ENCODE data around the gene COX4I1. TPM values are rescaled to one million over a fixed set of nuclear protein-coding genes. Genes with fewer than 3 reads are reported as not detected.
A peak's percentile ranks its signal among the peaks of the same experiment; 100 is the strongest.

The COX4I1 gene
- total RNA-seq, 2 experiments from 2014 or later, result 524 to 548 TPM

- Mint-ChIP-seq H3K27me3 (no peaks in the 10 kb centered on the region), H3K9me3 (no peaks in the 10 kb centered on the region), H3K4me1 (peaks cover 2% of the 10 kb centered on the region), H3K36me3 (peaks cover 24% of the 10 kb centered on the region), H3K4me3 (no peak overlapping the region), H3K27ac (no peak overlapping the region)
- no peak for DNase-seq
Observed at GRCh38 chr16:85781695-85782370, 17.7 kb upstream of the COX4I1 start.

- Mint-ChIP-seq H3K27me3 (no peaks in the 10 kb centered on the region), H3K36me3 (peaks cover 24% of the 10 kb centered on the region), H3K9me3 (no peaks in the 10 kb centered on the region), H3K4me1 (peaks cover 2% of the 10 kb centered on the region), H3K4me3 (no peak overlapping the region), H3K27ac (peak overlapping the region; percentile 13)
- no peak for DNase-seq
Observed at GRCh38 chr16:85782451-85782850, 17.0 kb upstream of the COX4I1 start.

DNA sequence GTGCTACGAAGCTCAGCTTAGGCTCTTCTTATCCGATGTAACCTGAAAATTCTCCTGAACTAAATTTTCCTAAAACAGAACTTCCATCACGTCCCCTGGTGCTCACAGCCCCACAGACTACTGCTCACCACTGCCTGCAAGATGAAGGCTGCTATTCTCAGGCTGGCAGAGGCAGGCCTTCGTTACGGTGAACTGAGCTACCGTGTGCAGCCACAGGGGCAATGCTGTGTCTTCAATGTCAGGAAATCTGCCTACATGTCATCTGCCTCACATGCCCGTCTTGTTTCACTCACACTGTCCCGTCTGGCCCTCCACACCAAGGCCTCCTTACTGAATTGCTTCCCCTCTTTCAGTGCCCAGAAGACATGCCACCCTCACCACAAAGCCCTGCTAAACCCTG lies 16.1 kb upstream of the COX4I1 start:
- no peak overlapping the region for H3K27ac Mint-ChIP-seq
- H3K27me3 Mint-ChIP-seq, result no peaks in the 10 kb centered on the region
- H3K36me3 Mint-ChIP-seq, result peaks cover 21% of the 10 kb centered on the region
- peaks cover 2% of the 10 kb centered on the region for H3K4me1 Mint-ChIP-seq
- no peak overlapping the region for H3K4me3 Mint-ChIP-seq
- no peaks in the 10 kb centered on the region for H3K9me3 Mint-ChIP-seq
- no peak for DNase-seq

- DNase-seq, result no peak
- Mint-ChIP-seq H3K4me3 (no peak overlapping the region), H3K27me3 (no peaks in the 10 kb centered on the region), H3K27ac (no peak overlapping the region), H3K36me3 (peaks cover 23% of the 10 kb centered on the region), H3K4me1 (peaks cover 4% of the 10 kb centered on the region), H3K9me3 (no peaks in the 10 kb centered on the region)
Observed at GRCh38 chr16:85784813-85785212, 14.7 kb upstream of the COX4I1 start.

- Mint-ChIP-seq H3K4me3 (no peak overlapping the region), H3K36me3 (peaks cover 27% of the 10 kb centered on the region)
- DNase-seq, result no peak
Observed at GRCh38 chr16:85785927-85786326, 13.6 kb upstream of the COX4I1 start.

DNA sequence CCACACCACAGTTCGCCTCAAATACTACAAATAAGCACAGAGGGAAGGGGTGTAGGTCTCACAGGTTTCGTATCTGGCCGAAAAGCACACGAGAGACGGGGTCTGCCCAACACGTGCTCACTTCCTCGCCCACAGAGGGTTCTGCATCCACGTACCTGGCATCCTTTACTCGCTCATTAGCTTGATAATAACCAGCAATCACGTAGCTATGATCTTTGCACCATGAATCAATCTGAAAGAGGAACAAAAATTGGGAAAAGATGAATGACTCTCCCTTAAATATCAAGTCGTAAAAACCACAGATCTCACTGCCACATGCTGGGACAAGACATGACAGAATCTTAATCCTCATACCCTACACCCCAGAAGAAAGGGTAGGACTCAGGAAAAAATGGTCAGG lies 10.7 kb upstream of the COX4I1 start:
- DNase-seq, result no peak
- peaks cover 49% of the 10 kb centered on the region for H3K36me3 Mint-ChIP-seq
- H3K4me1 Mint-ChIP-seq, result peaks cover 29% of the 10 kb centered on the region
- H3K4me3 Mint-ChIP-seq, result no peak overlapping the region
- no peaks in the 10 kb centered on the region for H3K27me3 Mint-ChIP-seq
- peaks cover 7% of the 10 kb centered on the region for H3K9me3 Mint-ChIP-seq
- no peak overlapping the region for H3K27ac Mint-ChIP-seq

More at GRCh38 chr16:85785927-85786326, 13.6 kb upstream of the COX4I1 start:
- no peaks in the 10 kb centered on the region for H3K9me3 Mint-ChIP-seq
- no peak overlapping the region for H3K27ac Mint-ChIP-seq
- no peaks in the 10 kb centered on the region for H3K27me3 Mint-ChIP-seq
- peaks cover 14% of the 10 kb centered on the region for H3K4me1 Mint-ChIP-seq

DNA sequence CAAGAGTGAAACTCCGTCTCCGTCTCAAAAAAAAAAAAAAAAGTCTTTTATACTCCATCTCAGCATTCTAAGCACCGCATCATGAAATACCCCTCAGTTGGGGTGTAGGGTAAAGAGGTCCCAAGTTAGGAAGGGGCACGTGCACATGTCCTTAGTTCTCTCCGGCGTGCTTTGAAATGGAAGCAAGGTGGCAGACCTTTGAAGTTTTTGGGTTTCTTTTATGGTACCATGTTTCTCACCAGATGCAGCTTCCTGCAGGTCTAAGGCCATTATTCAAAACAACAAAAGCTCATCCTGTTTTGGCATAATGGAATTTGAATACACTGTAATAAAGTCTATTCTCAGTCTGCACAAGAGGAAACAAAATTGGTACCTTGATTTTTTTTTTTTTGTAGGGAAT lies 9.7 kb upstream of the COX4I1 start:
- Mint-ChIP-seq H3K27me3 (no peaks in the 10 kb centered on the region), H3K27ac (peak overlapping the region; percentile 65), H3K36me3 (peaks cover 49% of the 10 kb centered on the region), H3K9me3 (peaks cover 7% of the 10 kb centered on the region), H3K4me1 (peaks cover 29% of the 10 kb centered on the region), H3K4me3 (no peak overlapping the region)
- no peak for DNase-seq

GRCh38 chr16:85793662-85794298 lies 5.7 kb upstream of the COX4I1 start:
- peaks cover 49% of the 10 kb centered on the region for H3K36me3 Mint-ChIP-seq

DNA sequence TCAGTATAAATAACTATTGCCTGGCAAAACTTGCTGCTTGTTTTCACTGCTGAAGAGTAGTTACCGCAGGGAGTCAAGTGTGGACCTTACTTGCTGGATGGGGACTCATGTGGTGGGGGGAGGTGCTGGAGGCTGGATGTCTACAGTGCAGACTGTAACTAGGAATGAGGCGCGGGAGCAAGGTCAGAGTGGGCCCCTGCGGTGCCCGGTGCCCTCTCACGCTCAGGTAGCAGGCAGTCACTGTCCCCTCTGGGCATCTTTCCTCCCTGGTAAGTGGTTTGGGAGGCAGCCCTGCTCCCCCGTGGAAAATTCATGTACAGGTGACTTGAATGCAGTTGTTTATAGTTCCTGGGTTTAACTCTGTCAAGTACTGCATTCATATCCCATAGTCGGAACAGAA lies 4.8 kb upstream of the COX4I1 start:
- H3K4me1 Mint-ChIP-seq, result peaks cover 53% of the 10 kb centered on the region
- H3K4me3 Mint-ChIP-seq, result no peak overlapping the region
- DNase-seq, result no peak
- no peaks in the 10 kb centered on the region for H3K27me3 Mint-ChIP-seq
- no peak overlapping the region for H3K27ac Mint-ChIP-seq
- H3K36me3 Mint-ChIP-seq, result peaks cover 46% of the 10 kb centered on the region
- peaks cover 7% of the 10 kb centered on the region for H3K9me3 Mint-ChIP-seq

More at GRCh38 chr16:85793662-85794298, 5.7 kb upstream of the COX4I1 start:
- H3K27me3 Mint-ChIP-seq, result no peaks in the 10 kb centered on the region
- H3K4me1 Mint-ChIP-seq, result peaks cover 54% of the 10 kb centered on the region
- H3K27ac Mint-ChIP-seq, result no peak overlapping the region
- H3K4me3 Mint-ChIP-seq, result no peak overlapping the region
- peaks cover 7% of the 10 kb centered on the region for H3K9me3 Mint-ChIP-seq
- no peak for DNase-seq

- H3K4me3 Mint-ChIP-seq, result no peak overlapping the region
- H3K9me3 Mint-ChIP-seq, result peaks cover 7% of the 10 kb centered on the region
- H3K36me3 Mint-ChIP-seq, result peaks cover 40% of the 10 kb centered on the region
- peaks cover 51% of the 10 kb centered on the region for H3K4me1 Mint-ChIP-seq
- peak overlapping the region; percentile 11 for H3K27ac Mint-ChIP-seq
- no peaks in the 10 kb centered on the region for H3K27me3 Mint-ChIP-seq
- no peak for DNase-seq
Observed at GRCh38 chr16:85796152-85796551, 3.3 kb upstream of the COX4I1 start.

GRCh38 chr16:85796599-85796998 lies 2.9 kb upstream of the COX4I1 start:
- DNase-seq, result no peak
- H3K36me3 Mint-ChIP-seq, result peaks cover 39% of the 10 kb centered on the region
- no peaks in the 10 kb centered on the region for H3K27me3 Mint-ChIP-seq
- no peak overlapping the region for H3K4me3 Mint-ChIP-seq
- H3K9me3 Mint-ChIP-seq, result peaks cover 4% of the 10 kb centered on the region
- H3K27ac Mint-ChIP-seq, result peak overlapping the region; percentile 11
- H3K4me1 Mint-ChIP-seq, result peaks cover 52% of the 10 kb centered on the region

DNA sequence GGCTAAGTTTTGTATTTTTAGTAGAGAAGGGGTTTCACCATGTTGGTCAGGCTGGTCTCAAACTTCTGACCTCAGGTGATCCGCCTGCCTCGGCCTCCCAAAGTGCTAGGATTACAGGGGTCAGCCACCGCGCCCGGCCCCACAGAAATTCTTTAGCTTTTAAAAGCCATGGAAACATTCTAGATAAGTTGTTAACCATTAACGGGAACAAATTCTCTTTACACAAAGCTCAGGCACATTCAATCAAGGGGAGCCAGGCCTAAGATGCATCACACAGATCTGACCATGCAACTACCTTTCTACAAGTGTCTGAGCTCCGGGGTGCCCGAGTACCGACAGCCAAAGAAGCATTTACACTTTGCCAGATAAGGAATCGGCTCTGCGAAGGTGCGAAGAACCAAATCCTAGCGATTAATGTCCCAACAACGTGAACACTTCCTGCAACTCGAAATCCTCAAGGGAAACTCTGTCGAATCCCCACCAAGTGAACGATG lies 1.2 kb upstream of the COX4I1 start:
- H3K36me3 Mint-ChIP-seq, result peaks cover 35% of the 10 kb centered on the region
- no peak for DNase-seq
- H3K4me3 Mint-ChIP-seq, result peak overlapping the region; percentile 90
- no peaks in the 10 kb centered on the region for H3K27me3 Mint-ChIP-seq
- no peaks in the 10 kb centered on the region for H3K9me3 Mint-ChIP-seq
- H3K27ac Mint-ChIP-seq, result peak overlapping the region; percentile 76
- H3K4me1 Mint-ChIP-seq, result peaks cover 55% of the 10 kb centered on the region

DNA sequence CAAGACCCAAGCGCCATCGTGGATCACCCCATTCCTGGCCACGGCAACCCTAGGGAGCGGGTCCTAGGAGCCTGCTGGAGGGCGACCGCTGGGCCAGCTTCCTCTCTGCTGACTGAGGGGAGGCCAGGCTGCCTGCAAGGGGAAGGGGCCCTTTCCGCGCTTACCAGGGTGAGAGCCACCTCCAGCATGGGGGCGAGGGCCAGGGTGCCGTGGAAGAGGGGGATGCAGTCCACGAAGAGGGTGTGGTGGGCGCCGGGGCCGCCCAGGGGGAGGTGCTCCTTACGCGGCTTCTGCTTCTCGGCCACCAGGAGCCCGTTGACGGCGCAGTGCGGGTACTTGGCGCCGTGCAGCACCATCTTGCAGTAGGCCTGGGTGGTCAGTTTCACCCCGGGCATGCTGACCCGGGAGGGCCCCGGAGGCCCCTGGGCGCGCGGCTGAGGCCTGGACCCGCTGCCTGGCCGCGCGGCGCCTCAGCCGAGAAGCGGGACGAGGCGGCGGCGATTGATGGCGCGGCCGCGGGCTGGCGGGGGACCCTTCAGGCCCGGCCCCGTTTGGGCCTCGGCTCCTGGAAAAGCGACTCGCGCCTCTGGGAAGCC lies 496 bp upstream of the COX4I1 start:
- H3K4me3 Mint-ChIP-seq, result peak overlapping the region; percentile 90
- H3K36me3 Mint-ChIP-seq, result peaks cover 38% of the 10 kb centered on the region
- peak; percentile 57 for DNase-seq
- H3K27ac Mint-ChIP-seq, result peak overlapping the region; percentile 92
- H3K9me3 Mint-ChIP-seq, result no peaks in the 10 kb centered on the region
- H3K27me3 Mint-ChIP-seq, result no peaks in the 10 kb centered on the region
- peaks cover 62% of the 10 kb centered on the region for H3K4me1 Mint-ChIP-seq

- Mint-ChIP-seq H3K36me3 (peaks cover 46% of the 10 kb centered on the region), H3K4me1 (peaks cover 62% of the 10 kb centered on the region), H3K27ac (peak overlapping the region; percentile 89), H3K27me3 (no peaks in the 10 kb centered on the region), H3K4me3 (peak overlapping the region; percentile 87), H3K9me3 (no peaks in the 10 kb centered on the region)
- peak; percentile 26 for DNase-seq
Observed at GRCh38 chr16:85800321-85800669, 800 bp downstream of the COX4I1 start.

DNA sequence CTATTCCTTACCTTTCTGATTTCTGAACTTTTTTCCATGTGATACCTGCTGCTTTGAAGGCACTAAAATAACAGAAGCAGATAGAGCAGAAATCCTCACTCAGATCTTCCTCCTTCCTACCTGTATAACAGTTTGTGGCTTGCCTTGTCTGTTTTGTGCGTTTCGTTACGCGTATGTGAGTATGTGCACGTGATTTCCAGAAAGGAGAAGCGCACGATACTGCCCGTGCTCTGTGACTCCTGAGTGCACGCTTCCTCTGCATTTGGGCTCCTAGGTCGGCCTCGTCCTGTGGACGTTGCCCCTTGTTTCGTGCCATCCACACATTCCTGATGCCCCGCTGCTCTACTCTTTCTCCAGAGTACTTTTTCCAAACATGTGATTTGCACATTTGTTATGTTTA lies 4.1 kb downstream of the COX4I1 start:
- Mint-ChIP-seq H3K27me3 (no peaks in the 10 kb centered on the region), H3K27ac (peak overlapping the region; percentile 27), H3K36me3 (peaks cover 53% of the 10 kb centered on the region), H3K4me3 (no peak overlapping the region), H3K9me3 (no peaks in the 10 kb centered on the region), H3K4me1 (peaks cover 36% of the 10 kb centered on the region)
- DNase-seq, result no peak
